GM12878 (cell line): ENCODE measurements around the gene CRTC1. TPM values are rescaled to one million over a fixed set of nuclear protein-coding genes. Genes with fewer than 3 reads are reported as not detected.

ENCODE experiments used
- ATAC-seq: fragments of 200-7000 bp; cut with Tn5 transposase; 3 replicates; pipeline ENCODE4 v1.9.1; 2020; ENCODE audit warnings: mild to moderate bottlenecking, moderate library complexity
- BruUV-seq: library from RNA; stranded (reverse); fragments of 400-500 nt; replicated peaks from 2 replicates; lab custom pipeline; 2021; lab: Mats Ljungman, UMichigan
- CTCF ChIA-PET: fragments of 300-600 bp; sonication (Branson Sonifier 250); formaldehyde crosslinking; extraction: SDS; loops from one replicate; lab custom pipeline; 2021; ENCODE audit warnings: inconsistent platforms; lab: Yijun Ruan, JAX
- POLR2A ChIA-PET: fragments of 350-600 bp; formaldehyde crosslinking; extraction: SDS; loops from one replicate; lab custom pipeline; 2021; ENCODE audit warnings: inconsistent platforms; lab: Charles Lee
- RAD21 ChIA-PET: fragments of 300-600 bp; sonication (Branson Sonifier 250); formaldehyde crosslinking; loops from one replicate; lab custom pipeline; 2023; ENCODE audit warnings: antibody characterized with exemption; ENCODE audit not compliant: unreplicated experiment; lab: Charles Lee
- SMC1A ChIA-PET: fragments of 300-600 bp; sonication (Branson Sonifier 250); formaldehyde crosslinking; loops from one replicate; lab custom pipeline; 2023; ENCODE audit not compliant: unreplicated experiment, uncharacterized antibody; lab: Charles Lee
- DNase-seq: peaks from one replicate; pipeline ENCODE4 v3.0.0-alpha.2; 2011; ENCODE audit warnings: low read depth, low spot score
- FAIRE-seq: peaks from 3 replicates; lab custom pipeline; 2011; peaks lifted over from hg19 to GRCh38; lab: Jason Lieb, UNC
- H2AFZ ChIP-seq: 2 replicates; pipeline ENCODE4 v1.6.0; 2011; ENCODE audit warnings: low read depth, low read length, control low read depth; ENCODE audit not compliant: control insufficient read depth
- H3K27ac ChIP-seq: 2 replicates; pipeline ENCODE4 v1.5.1; 2011; ENCODE audit warnings: control low read depth; ENCODE audit not compliant: control insufficient read depth, insufficient read depth
- H3K27me3 ChIP-seq, 2 experiments: replicated peaks in 1 of 2; 2 replicates each; pipeline versions ENCODE4 v1.6.0 to v1.6.1; 2011; ENCODE audit warnings: low read length in 1 of 2; ENCODE audit not compliant: control insufficient read depth in 2 of 2, insufficient read depth in 2 of 2
- H3K36me3 ChIP-seq, 2 experiments: 2 replicates each; pipeline ENCODE4 v1.5.1; 2011; ENCODE audit warnings: low read length in 1 of 2; ENCODE audit not compliant: control insufficient read depth in 2 of 2, insufficient read depth in 2 of 2
- H3K4me1 ChIP-seq: 2 replicates; pipeline ENCODE4 v1.6.1; 2011; ENCODE audit warnings: mild to moderate bottlenecking, low read length, moderate library complexity, mixed read lengths; ENCODE audit not compliant: control insufficient read depth, insufficient read depth
- H3K4me2 ChIP-seq: 2 replicates; pipeline ENCODE4 v1.6.0; 2011; ENCODE audit warnings: control low read depth; ENCODE audit not compliant: control insufficient read depth, insufficient read depth
- H3K4me3 ChIP-seq: fragments of 200-600 bp; sonication (generic); 2 replicates; pipeline ENCODE4 v1.5.1; 2016
- H3K79me2 ChIP-seq: 2 replicates; pipeline ENCODE4 v1.6.0; 2011; ENCODE audit warnings: low read length; ENCODE audit not compliant: control insufficient read depth, insufficient read depth
- H3K9ac ChIP-seq: 2 replicates; pipeline ENCODE4 v1.8.0; 2011; ENCODE audit warnings: low read length, control low read depth, mixed read lengths; ENCODE audit not compliant: control insufficient read depth, insufficient read depth
- H3K9me3 ChIP-seq: replicated peaks from 3 replicates; pipeline ENCODE4 v1.5.1; 2011; ENCODE audit warnings: mild to moderate bottlenecking, low read length; ENCODE audit not compliant: control insufficient read depth, insufficient read depth
- H4K20me1 ChIP-seq: 2 replicates; pipeline ENCODE4 v1.6.0; 2011; ENCODE audit not compliant: control insufficient read depth, insufficient read depth
- EGR1 ChIP-seq, 2 experiments: IDR thresholded peaks; 1 replicate in 1 of 2; 2 replicates in 1 of 2; pipeline ENCODE4 v1.6.1; 2011 to 2012; ENCODE audit warnings: low read depth in 2 of 2, low read length in 2 of 2, borderline replicate concordance in 1 of 2, mild to moderate bottlenecking in 1 of 2, moderate library complexity in 1 of 2
- IRF4 ChIP-seq: IDR thresholded peaks from 2 replicates; pipeline ENCODE4 v1.6.1; 2011; ENCODE audit warnings: low read depth, low read length
- PKNOX1 ChIP-seq: fragments of 450-650 bp; IDR thresholded peaks from 2 replicates; pipeline ENCODE4 v1.6.1; 2016; ENCODE audit warnings: mild to moderate bottlenecking
- POLR2AphosphoS5 ChIP-seq: IDR thresholded peaks from 2 replicates; pipeline ENCODE4 v1.6.1; 2011; ENCODE audit warnings: mild to moderate bottlenecking, low read length, inconsistent platforms
- RB1 ChIP-seq: fragments of 450-650 bp; formaldehyde crosslinking; IDR thresholded peaks from 2 replicates; pipeline ENCODE4 v1.6.1; 2017; ENCODE audit warnings: mild to moderate bottlenecking, borderline replicate concordance
- ZNF274 ChIP-seq: IDR thresholded peaks from one replicate; pipeline ENCODE4 v1.8.0; 2011; ENCODE audit not compliant: insufficient read length, insufficient read depth
- WGBS: methylation state at CpG from one replicate; pipeline ENCODE4 v1.1.6; 2016; ENCODE audit warnings: low lambda C conversion rate; ENCODE audit not compliant: insufficient replicate concordance, insufficient coverage; ENCODE audit errors: missing lambda C conversion rate; 5-methylcytosine and 5-hydroxymethylcytosine counted together
- in situ Hi-C: fragments of 300-500 bp; cut with MboI; formaldehyde crosslinking; loops from 9 replicates; pipeline ENCODE4 v1.14.3; 2018; ENCODE audit warnings: mixed read lengths
- intact Hi-C: fragments of 100-400 bp; cut with micrococcal nuclease; formaldehyde crosslinking; loops from one replicate; pipeline ENCODE4 v1.14.2; 2022; ENCODE audit not compliant: unreplicated experiment
- polyA plus RNA-seq, 11 experiments: library from polyadenylated mRNA; depleted of rRNA in 4 of 11; unstranded in 6 of 11; stranded (reverse) in 5 of 11; fragments of >200 nt; fragmentation: Nextera tagmentation in 4 of 11; fragmentation: Illumina TruSeq in 1 of 11; extraction: Ambion mirVana in 4 of 11; extraction: Trizol in 1 of 11; gene quantifications; 1 replicate in 1 of 11; 2 replicates in 10 of 11; pipeline versions ENCODE4 v1.2.1 to v1.2.3, GENCODE V29; 2011 to 2016; ENCODE audit warnings: inconsistent platforms in 2 of 11, missing spikeins in 2 of 11, low read depth in 1 of 11
- total RNA-seq, 4 experiments: library from RNA; depleted of rRNA in 3 of 4; stranded (reverse); fragments of >200 nt in 3 of 4; fragmentation: Illumina TruSeq in 1 of 4; extraction: Trizol in 1 of 4; gene quantifications; 2 replicates each; pipeline versions ENCODE4 v1.2.1 to v1.2.3, GENCODE V29; 2013 to 2021

Gene CRTC1
- total and polyA plus RNA-seq, 10 of the 15 experiments (the other 5 are each of a cell fraction or from before 2014, with no cell fraction given) = 0.02 to 4.6 (median 1.1) TPM; not detected in 1

DNA sequence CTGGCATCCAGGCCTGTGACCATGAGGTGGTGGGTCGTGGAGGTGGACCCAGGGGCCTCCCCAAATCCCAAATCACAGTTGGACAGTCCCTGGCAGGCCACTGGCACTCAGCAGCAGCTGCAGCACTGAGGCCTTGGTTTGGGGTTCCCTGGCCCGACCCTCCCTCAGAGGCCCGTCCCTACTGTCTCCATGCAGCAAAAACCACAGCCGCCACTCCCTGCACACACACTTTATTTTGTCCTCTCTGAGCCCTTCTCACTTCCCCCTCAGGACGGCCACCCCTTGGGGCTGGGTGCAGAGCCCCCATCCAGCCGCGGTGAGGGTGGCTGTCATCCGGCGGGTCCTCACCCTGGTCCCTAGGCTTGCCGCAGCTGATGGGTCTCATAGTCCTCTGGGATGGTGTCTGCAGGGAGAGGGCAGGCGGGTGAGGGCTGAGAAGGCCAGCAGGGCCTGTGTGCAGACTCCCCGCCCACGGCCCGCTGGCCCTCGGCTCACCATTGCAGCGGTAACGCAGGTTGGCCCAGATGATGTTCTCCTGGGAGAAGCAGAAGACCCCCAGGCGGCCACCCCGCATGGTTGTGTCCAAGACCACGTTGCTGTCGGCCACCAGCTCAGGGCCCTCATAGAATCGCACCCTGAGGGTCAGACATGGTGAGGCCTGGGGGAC, 99.2 kb downstream of the CRTC1 start:
- WGBS = 32% methylated on average over 22 of the region's 22 CpGs
- Histone ChIP-seq H3K27ac (no peak overlapping the region), H4K20me1 (no peaks in the 10 kb centered on the region), H3K4me3 (no peak overlapping the region), H2AFZ (no peak overlapping the region), H3K4me1 (no peaks in the 10 kb centered on the region), H3K9me3 (no peaks in the 10 kb centered on the region; the same call in 2 of the 3 replicates), H3K27me3 (peaks cover 0 to 1% of the 10 kb centered on the region in 2 experiments; a peak in 1 of 4 replicates), H3K79me2 (no peaks in the 10 kb centered on the region), H3K4me2 (no peak overlapping the region), H3K9ac (no peak overlapping the region), H3K36me3 (no peaks in the 10 kb centered on the region)
- ChIA-PET CTCF (no interaction called here), POLR2A (interaction anchor here (0.7 kb wide), 1 partner anchor 194 kb away, joined by 3 read pairs; no protein-coding TSS in a partner anchor), RAD21 (no interaction called here), SMC1A (no interaction called here)
- TF ChIP-seq IRF4 (no peak), PKNOX1 (no peak), POLR2AphosphoS5 (no peak), EGR1 (IDR thresholded peaks at IDR 0.05; ENCODE audit: borderline replicate concordance in 1 of 2, low read depth in 2 of 2, low read length in 2 of 2) (no peak), ZNF274 (no peak), RB1 (no peak)
- ATAC-seq (no peak), DNase-seq (no peak), FAIRE-seq (no peak)
- no TSS peak for BruUV-seq
- intact Hi-C loops = no loop called here
- in situ Hi-C loops = no loop called here
